SK-MEL-5 (cell line): ENCODE data around the gene CALB2. TPM values are rescaled to one million over a fixed set of nuclear protein-coding genes. Genes with fewer than 3 reads are reported as not detected.

Experiments
- DNase-seq: peaks from one replicate; pipeline ENCODE4 v3.0.0-alpha.2; 2016; ENCODE audit warnings: low read depth, low spot score
- in situ Hi-C: cut with HindIII; loops from 2 replicates; pipeline ENCODE4 v1.10.0; 2016; ENCODE audit warnings: low sequenced_read_pairs, high pct_unique_total_duplicates, low pct_unique_long_range_greater_than_20kb
- total RNA-seq: library from RNA; depleted of rRNA; stranded (reverse); fragments of >200 nt; shearing (Covaris generic); gene quantifications from 2 replicates; pipeline ENCODE4 v1.2.3, GENCODE V29; 2014

CALB2 gene
- total RNA-seq, 1 experiment from 2014 or later: 0.45 TPM

GRCh38 chr16:71409011-71409775 is 50.7 kb downstream of the CALB2 start:
- in situ Hi-C loops: no loop called here
- no peak for DNase-seq

GRCh38 chr16:71410146-71410545 is 51.6 kb downstream of the CALB2 start:
- in situ Hi-C loops: no loop called here
- no peak for DNase-seq

- DNase-seq: peak; percentile 83
- in situ Hi-C loops: no loop called here
Observed at GRCh38 chr16:71412270-71413160, 54.0 kb downstream of the CALB2 start.

- DNase-seq: no peak
- in situ Hi-C loops: no loop called here
Observed at GRCh38 chr16:71413341-71413740, 54.8 kb downstream of the CALB2 start.

GRCh38 chr16:71414038-71414437 is 55.5 kb downstream of the CALB2 start:
- in situ Hi-C loops: no loop called here
- no peak for DNase-seq

GRCh38 chr16:71421911-71422310 is 63.4 kb downstream of the CALB2 start:
- in situ Hi-C loops: no loop called here
- DNase-seq: peak; percentile 71

- no peak for DNase-seq
- in situ Hi-C loops: no loop called here
Observed at GRCh38 chr16:71423016-71423415, 64.5 kb downstream of the CALB2 start.

- DNase-seq: no peak
- in situ Hi-C loops: no loop called here
Observed at GRCh38 chr16:71423865-71424264, 65.3 kb downstream of the CALB2 start.

GRCh38 chr16:71424626-71425025 is 66.1 kb downstream of the CALB2 start:
- in situ Hi-C loops: no loop called here
- DNase-seq: no peak

GRCh38 chr16:71425746-71426068 is 67.2 kb downstream of the CALB2 start:
- in situ Hi-C loops: no loop called here
- no peak for DNase-seq

GRCh38 chr16:71426069-71426879 is 67.8 kb downstream of the CALB2 start:
- DNase-seq: peak; percentile 96

GRCh38 chr16:71426880-71427615 is 68.5 kb downstream of the CALB2 start:
- in situ Hi-C loops: no loop called here
- no peak for DNase-seq

More at GRCh38 chr16:71426069-71426879, 67.8 kb downstream of the CALB2 start:
- in situ Hi-C loops: no loop called here

GRCh38 chr16:71428385-71428784 is 69.9 kb downstream of the CALB2 start:
- no peak for DNase-seq
- in situ Hi-C loops: no loop called here

- in situ Hi-C loops: no loop called here
- DNase-seq: no peak
Observed at GRCh38 chr16:71428883-71429282, 70.4 kb downstream of the CALB2 start.

- in situ Hi-C loops: no loop called here
- no peak for DNase-seq
Observed at GRCh38 chr16:71429581-71429980, 71.1 kb downstream of the CALB2 start.

- in situ Hi-C loops: no loop called here
- no peak for DNase-seq
Observed at GRCh38 chr16:71430744-71431143, 72.2 kb downstream of the CALB2 start.

GRCh38 chr16:71431176-71431575 is 72.7 kb downstream of the CALB2 start:
- in situ Hi-C loops: no loop called here
- DNase-seq: no peak
